Hindlimb muscle (tissue), 1 donor: ENCODE data around the gene DNAH11. TPM values are rescaled to one million over a fixed set of nuclear protein-coding genes. Genes with fewer than 3 reads are reported as not detected.
"Not testable (repeated sequence)": the region's sequence is repeated elsewhere in the genome, so short reads cannot be mapped to it uniquely, and the experiment has no call there.

Source experiments
- DNase-seq: peaks from one replicate; pipeline ENCODE4 v3.0.0-alpha.2; 2013
- polyA plus RNA-seq: library from polyadenylated mRNA; unstranded; fragments of 120-200 nt; gene quantifications from one replicate; pipeline ENCODE4 v1.2.1, GENCODE V29; 2013; ENCODE audit not compliant: insufficient read length

The DNAH11 gene
- polyA plus RNA-seq, 1 donor, result 0.13 TPM

DNA sequence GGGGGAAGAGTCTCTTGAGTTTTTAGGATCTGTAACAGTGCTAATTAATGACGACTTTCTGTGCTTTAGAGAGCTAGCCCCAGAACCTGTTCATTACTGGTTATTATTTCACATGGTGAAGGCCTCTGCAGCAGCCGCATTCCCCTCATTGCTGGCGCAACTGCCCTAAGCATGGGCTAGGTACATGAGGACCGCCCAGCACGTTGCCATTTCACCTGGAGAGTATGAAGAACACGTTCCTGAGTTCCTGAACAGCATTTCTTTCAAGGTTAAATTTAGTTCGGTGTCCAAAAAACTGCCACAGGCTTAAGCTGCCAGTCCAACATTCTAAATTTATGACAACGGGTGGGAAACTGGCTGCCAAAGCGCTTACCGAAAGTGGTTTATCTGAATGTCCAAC, 177.0 kb downstream of the DNAH11 start:
- no peak for DNase-seq

GRCh38 chr7:21722371-21722770, 179.5 kb downstream of the DNAH11 start:
- no peak for DNase-seq

GRCh38 chr7:21724562-21724961, 181.7 kb downstream of the DNAH11 start:
- DNase-seq, result no peak

DNA sequence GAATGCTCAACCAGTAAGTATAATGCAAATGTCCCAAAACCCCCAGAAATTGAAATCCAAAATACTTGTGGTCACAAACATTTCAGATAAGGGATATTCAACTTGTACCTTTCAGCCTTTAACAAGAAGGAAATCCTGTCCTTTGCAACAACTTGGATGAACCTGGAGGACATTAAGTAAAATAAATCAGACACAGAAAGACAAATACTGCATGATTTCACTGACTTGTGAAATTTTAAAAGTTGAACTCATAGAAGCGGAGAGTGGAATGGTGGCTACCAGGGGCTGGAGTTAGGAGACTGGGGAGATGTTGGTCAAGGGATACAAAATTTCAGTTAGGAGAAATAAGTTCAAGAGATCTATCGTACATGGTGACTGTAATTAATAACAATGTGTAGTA, 187.6 kb downstream of the DNAH11 start:
- DNase-seq, result no peak

GRCh38 chr7:21731977-21732376, 189.1 kb downstream of the DNAH11 start:
- no peak for DNase-seq

DNA sequence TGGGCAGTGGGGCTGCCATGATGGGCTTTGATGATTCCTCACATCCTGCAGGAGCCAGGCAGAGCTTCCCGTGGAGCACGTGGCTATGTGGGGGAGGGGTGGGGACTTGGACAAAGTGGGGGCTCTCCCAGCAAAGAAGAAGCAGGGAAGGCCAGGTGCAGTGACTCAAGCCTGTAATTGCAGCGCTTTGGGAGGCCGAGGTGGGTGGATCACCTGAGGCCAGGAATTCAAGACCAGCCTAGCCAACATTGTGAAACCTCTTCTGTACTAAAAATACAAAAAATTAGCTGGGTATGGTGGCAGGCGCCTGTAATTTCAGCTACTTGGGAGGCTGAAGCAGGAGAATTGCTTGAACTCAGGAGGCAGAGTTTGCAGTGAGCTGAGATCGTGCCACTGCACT, 190.1 kb downstream of the DNAH11 start:
- not testable (repeated sequence) for DNase-seq

DNA sequence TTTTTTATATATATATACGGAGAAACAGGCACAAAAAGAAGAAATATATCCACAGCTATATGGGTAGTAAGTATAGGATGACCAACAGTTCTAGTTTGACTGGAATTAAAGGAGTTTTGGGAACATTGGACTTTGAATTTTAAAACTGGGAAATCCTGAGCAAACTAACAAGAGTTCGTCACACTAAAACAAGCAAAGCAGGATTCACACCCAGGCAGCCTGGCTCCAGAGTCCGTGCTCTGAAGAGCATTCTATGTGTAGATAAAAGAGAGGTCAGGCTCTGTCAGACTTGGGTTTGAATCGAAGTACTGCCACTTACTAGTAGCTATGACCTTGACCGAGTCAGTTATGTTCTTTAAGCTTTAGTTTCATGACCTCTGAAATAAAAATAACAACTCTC, 191.0 kb downstream of the DNAH11 start:
- no peak for DNase-seq

DNA sequence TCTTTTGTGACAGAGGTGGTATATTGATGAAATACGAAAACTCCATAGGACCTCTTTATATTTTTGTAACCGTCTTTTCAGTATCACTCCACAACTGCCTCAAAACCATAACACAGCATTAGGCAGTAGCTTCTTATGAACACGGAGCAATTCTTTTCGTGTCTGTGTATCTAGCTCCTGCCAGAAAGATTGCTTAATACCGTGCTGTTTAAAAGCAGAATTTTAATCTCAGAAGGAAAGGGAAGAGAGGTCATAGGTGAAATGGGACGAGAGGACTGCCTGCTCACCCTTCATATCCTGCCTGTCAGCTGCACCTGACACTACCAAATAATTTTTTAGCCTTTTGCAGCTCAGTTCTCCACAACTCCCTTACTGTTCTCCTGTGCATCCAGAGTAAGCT, 200.7 kb downstream of the DNAH11 start:
- no peak for DNase-seq

DNA sequence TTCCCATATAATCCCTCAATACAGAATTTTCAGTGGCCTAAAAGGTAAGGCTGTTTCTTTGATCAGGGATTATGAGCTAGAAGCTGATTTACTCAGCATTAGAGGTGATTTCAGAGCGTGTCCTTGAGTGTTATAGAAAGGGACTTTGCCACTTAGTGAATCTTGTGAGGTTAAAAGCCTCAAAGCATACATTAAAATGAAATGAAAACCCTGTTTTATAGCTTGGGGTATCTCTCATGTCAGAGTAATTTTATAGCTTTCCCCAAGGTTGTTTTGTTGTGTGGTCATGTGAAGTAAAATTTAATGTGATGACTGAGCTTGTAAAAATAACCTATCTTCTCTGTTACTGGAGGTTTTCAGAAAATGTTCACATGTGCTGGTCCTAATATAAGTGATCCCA, 204.1 kb downstream of the DNAH11 start:
- no peak for DNase-seq

DNA sequence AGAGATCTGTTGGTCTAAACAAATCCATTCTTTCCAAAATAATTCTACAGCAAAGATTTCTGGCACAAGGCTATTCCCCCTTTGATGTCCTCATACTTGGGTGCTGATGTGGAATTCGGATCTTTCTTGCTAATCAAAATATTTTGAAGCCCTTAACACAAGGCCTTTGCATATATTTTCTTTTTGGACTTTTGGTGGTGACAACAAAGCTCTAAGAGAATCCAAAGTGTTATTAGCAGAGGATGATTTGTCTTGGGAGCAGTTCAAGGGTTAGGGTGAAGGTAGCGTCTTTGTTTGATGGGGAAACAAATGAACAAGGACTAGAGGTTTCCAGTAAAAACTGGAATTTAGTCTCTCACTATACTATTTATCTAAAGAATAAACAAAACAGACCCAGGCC, 205.0 kb downstream of the DNAH11 start:
- no peak for DNase-seq

GRCh38 chr7:21749378-21749777, 206.5 kb downstream of the DNAH11 start:
- no peak for DNase-seq

DNA sequence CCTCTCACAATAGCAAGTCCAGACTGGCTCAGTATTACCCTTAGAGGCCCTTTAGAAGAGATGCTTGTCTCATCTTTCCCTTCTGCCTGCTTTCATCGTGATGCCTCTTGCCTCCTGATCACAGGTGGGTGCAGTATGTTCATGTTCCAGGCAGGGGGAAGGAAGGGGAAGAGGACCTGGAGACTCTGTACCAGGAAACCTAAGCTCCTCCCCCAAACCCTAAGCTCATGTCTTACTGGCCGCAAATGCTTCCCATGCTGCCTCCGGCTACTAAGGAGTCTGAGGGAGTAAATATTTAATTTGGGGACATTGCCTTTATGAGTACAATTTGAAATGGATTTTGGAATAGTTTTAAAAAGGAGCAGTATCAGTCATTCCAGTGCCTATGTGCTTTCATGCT, 210.2 kb downstream of the DNAH11 start:
- no peak for DNase-seq

DNA sequence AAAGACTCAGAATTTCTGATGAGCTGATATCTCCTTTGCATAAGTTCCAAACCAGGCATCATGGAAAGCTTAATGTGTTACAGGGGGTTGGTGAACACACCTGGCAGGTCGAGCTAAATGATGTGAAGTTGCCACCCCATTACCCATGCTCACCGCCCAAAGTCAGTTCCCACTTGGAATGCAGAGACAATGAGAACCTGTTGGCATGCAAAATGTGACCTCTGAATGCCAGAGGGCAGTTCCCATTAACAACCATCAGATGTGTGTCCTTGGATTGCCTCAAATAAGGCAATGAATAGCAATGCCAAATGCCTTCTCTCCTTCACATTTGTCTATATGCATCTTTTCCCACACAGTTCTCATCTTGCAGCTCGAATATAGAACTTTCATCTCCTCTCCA, 212.1 kb downstream of the DNAH11 start:
- DNase-seq, result no peak

DNA sequence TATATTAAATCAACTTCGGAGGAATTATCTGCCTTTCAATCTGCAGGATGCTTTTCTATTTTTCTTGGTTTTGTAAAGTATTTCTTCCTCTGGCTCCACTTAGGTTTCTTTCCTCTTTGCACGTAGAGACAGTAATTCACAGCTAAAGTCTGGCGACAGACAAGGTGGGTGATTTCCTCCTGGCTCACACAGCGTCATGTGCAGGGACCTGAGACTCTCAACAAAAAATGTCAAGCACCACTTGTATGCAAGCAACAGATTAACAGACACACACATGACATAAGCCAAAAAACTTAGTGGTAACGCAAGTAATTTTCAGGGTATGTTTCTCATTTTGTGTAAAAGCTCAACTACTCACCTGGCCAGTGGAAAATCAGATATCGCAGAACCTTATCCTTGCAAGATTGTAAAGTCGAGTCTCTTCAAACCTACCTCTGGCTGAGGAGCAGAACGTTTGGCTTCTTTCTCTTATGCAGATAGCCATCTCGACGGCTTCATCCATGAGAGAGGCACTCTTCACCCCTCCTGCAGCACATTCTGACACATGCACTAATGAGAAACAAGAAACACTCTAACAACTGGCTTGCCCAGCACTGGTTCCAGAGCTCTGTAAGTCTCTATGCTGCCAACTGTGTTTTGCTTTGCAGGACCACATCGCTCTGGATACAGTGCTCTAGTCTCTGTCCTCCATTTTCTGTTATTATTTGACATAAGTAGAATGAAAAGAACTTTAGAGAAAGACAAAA, 214.9 kb downstream of the DNAH11 start:
- no peak for DNase-seq

DNA sequence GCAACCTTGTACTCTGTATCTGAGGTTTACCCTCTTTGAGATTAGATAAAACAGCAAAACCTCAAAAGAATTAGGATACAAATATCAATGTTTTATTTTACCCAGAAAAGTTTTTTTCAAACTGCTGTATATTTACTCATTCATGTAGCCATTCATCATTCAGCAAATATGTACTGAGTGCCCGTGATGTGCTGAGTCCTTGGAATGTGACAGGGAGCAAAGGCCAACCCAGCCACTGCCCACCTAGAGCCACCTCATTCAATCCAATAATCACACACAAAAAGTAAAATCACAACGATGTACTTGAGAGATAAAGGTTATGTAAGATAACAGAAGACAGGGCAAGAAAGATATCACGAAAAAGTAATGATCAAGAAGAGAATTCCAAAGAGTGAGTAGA, 215.4 kb downstream of the DNAH11 start:
- DNase-seq, result no peak

- DNase-seq, result no peak
Observed at GRCh38 chr7:21762469-21762868, 219.6 kb downstream of the DNAH11 start.

- no peak for DNase-seq
Observed at GRCh38 chr7:21763818-21764217, 221.0 kb downstream of the DNAH11 start.

DNA sequence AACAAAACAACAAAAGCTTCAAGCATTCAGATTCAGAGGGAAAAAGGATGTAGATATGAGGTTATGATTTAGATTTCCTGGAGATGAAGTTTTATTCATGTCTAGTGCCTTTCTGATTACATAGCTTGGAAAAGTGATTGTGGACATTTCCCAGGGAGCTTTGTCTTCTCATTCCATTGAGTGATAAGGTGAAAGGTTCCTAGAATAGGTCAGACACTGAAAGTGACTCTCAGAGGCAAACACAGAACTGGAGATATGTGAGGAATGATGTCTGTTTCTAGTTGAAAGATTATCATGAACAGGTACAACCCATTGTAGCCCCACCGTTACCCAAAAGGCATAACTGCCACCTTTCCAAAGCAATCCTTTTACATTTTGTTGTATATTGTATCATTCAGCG, 223.4 kb downstream of the DNAH11 start:
- DNase-seq, result no peak

- DNase-seq, result no peak
Observed at GRCh38 chr7:21767300-21767900, 224.6 kb downstream of the DNAH11 start.

GRCh38 chr7:21768279-21768678, 225.4 kb downstream of the DNAH11 start:
- DNase-seq, result no peak

DNA sequence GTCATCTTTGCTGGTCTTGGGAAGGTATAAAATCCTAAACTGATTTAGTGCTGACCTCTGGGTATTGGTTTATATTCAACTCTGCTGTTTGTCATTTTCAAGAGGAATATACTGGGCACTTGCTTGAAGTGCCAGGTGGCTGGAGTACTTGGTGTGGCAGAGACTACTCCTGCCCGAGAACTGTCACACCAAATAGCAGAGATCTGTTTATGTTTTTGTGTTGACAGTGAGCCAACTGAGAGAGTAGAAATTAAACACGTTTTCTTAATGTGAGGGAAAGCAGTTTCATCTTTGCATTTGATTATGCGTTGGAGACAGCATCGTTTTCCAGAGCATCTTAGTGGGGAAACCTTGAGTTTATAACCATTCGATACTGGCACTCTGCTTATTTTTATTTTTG, 228.4 kb downstream of the DNAH11 start:
- DNase-seq, result no peak

GRCh38 chr7:21771906-21772610, 229.2 kb downstream of the DNAH11 start:
- no peak for DNase-seq

DNA sequence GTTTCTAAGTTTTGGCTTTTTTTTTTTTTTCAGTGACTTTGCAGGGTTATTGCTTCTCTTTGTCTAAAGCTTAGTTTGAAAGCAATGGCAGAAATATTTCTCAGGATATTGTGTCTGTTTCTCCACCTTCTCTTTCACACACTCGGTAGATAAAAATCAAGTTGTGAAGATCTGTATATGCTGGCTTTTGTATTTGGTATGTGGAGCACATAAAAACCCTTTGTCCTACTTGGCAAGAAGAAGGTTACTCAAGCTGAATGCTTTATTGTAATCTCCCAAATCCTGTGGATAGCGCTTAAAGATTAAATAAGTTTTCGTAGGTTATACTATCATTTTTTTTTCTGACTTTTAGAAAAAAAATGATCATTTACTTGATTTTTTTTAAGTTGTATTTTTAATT, 230.5 kb downstream of the DNAH11 start:
- no peak for DNase-seq

DNA sequence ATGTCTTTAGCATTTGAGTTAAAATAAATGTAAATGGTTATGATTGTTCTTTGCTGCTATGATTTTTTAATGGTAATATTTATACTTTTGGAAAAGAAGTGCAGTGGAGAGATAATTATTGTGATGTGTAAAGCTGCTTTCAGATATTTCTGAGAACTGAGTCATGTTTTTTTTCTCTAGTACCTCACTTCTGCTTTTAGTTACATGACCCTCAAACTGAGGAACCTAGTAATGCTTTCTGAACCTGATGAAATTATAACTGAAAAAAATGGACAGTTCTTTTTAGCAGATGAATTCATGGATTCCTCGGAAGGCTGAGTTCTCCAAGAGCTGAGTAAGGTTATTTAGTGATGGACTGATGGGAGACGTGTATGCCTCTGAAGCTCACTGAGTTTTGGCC, 235.1 kb downstream of the DNAH11 start:
- no peak for DNase-seq
